ENCODE measurements around the gene THADA.
"Not testable (repeated sequence)": the region's sequence is repeated elsewhere in the genome, so short reads cannot be mapped to it uniquely, and the experiment has no call there.

THADA gene

DNA sequence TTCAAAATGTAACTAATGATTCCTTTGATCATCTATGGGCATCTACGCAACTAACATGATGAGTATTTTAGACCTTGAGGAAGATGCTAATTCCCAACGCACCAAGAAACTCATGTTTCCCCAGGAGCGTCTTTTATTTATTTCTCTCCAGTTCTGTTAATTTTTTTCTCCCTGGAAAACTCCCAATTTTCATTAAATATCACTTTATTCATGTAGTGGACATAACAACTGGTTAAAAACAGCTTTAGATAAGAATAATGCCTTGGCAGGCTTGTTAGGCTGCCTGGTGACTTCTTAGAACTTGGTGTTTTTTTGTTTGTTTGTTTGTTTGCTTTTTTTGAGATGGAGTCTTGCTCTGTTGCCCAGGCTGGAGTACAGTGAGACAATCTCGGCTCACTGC lies 306.5 kb downstream of the THADA start:
- DNase-seq = no peak

DNA sequence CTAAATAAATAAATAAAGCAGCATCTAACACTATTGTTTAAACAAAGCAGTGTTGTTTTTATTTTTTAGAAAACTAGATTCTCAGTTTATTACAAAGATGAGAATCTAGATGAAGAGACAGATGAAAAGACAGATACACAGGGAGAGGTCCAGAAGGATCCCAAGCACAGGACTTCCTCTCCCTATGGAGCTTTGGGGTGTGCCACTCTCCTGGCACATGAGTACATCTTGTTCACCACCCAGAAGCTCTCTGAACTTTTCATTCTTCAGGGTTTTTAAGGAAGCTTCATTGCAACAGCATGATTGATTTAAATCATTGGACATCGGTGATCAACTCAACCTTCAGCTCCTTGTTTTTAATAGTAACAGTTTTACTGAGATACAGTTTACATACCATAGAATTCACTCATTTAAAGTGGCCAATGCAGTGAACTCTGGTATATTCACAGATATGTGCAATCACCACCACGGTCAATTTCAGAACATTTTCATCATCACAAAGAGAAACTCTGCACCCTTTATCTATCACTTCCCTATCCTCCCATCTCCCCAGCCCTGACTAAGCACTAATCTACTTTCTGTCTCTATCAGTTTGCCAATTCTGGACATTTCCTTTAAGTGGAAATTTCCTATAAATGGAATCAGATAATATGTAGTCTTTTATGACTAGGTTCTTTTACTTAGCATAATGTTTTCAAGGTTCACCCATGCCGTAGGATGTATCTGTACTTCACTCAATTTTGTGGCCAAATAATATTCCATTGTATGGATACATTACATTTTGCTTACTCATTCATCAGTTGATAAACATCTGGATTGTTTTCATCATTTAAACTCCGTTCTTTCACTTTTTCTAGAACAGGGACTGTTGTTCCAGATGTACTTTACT lies 307.2 kb downstream of the THADA start:
- no peak for DNase-seq

DNA sequence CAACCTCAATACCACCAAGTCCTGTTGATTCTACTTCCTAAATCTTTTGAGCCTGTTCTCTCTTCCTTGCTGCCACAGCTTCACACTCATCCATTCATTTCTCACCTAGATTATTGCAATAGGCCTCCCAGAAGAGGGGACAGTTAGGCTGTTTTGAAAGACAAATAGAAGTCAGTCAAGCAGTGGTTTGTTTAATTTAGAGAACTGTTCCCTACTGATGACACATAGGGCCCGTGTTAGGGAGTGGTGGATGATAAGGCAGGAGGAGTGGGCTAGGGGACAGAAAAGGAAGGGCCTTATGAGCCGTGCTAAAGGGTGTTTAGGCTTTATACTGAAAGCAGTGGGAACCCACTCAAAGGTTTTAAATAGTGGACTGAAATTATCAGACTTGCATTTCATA lies 309.9 kb downstream of the THADA start:
- DNase-seq = no peak

GRCh38 chr2:43284967-43285366 lies 310.9 kb downstream of the THADA start:
- no peak for DNase-seq

GRCh38 chr2:43284347-43284746 lies 311.5 kb downstream of the THADA start:
- DNase-seq = not testable (repeated sequence)

DNA sequence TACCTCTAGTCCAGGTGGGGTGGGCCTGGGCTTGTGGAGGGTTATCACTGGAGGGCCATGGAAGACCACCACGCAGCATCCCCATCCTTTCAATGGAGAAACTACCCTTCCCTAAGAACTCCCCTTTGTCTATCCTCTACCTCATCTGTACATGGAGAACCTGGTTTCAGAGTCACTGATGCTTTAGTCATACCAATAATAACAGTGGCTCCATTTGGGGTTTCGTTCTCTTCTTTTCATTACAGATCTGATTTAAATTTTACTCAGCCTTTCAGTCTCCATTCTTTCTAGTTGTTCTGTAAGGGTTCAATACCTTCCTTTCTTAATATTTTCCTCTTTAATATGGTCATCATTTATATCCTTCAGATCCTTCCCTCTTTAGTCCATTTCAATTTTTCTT lies 314.8 kb downstream of the THADA start:
- peak; percentile 51 for DNase-seq

DNA sequence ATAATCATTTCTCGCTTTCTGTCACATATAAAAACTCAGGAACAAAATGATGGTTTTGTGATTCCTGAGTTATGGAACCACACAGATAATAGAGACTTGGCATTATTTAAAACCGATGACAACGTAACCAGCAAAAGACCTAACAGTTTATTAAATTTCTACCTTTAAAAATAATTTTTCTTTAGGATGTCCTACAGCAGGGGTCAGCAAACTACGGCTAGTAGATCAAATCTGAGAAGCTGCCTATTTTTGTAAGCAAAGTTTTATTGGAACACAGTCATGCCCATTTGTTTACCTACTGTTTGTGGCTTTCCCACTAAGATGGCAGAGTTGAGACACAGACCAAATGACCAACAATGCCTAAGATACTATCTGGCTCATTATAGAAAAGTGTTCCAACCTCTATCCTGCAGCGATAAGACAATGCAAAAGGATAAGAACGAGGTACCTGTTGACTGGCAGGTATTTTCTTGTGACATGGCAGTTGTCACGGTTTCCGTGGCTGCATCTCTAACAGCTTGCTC lies 316.5 kb downstream of the THADA start:
- no peak for DNase-seq

GRCh38 chr2:43278564-43279220 lies 317.1 kb downstream of the THADA start:
- DNase-seq = no peak

- no peak for DNase-seq
These were observed 318.9 kb downstream of the THADA start for GRCh38 chr2:43276962-43277391.

GRCh38 chr2:43276266-43276941 lies 319.4 kb downstream of the THADA start:
- no peak for DNase-seq

DNA sequence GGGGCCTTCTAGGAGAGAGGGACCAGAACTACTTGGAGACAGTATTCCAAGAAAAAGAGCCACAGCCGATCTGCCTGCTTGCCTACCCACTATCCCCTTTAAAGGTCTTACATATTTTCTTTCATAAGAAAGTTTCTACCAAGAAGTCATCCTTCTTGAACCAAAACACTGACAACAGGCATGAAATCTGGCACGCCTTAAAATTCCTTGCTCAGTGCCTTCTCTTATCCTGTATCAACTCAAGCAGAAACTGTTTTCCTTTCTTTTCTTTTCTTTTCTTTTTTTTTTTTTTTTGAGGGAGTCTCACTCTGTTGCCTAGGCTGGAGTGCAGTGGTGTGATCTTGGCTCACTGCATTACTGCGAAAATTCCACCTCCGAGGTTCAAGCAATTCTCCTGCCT lies 321.1 kb downstream of the THADA start:
- no peak for DNase-seq

- DNase-seq = no peak
These were observed 321.8 kb downstream of the THADA start for GRCh38 chr2:43274055-43274454.

GRCh38 chr2:43273529-43273928 lies 322.3 kb downstream of the THADA start:
- DNase-seq = peak; percentile 4

GRCh38 chr2:43270930-43271615 lies 324.8 kb downstream of the THADA start:
- no peak for DNase-seq

GRCh38 chr2:43270461-43270860 lies 325.4 kb downstream of the THADA start:
- no peak for DNase-seq

- DNase-seq = peak; percentile 30
These were observed 326.1 kb downstream of the THADA start for GRCh38 chr2:43269706-43270105.

DNA sequence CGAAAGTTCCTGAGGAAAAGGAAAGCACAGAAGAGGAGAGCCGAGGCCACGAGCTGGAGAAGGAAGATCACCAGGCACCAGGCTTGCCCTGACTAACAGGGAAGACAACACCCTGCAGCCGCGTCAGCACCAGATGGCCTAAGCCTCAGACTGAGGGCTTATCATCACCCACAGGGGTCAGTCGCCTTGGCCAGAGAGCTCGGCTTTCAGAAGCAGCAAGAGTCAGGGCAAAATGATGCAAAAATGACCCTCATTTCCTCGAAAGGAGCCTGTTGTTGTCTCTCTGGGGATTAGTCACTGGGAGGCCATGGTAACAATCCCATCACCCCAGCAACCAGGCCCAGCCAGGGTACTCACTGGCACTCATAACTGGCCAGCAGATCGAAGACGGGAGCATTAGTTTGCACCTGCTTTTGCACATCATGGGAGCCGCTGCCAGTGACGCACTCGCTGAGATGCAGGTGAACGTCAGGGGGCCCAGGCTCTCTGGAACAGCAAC lies 326.7 kb downstream of the THADA start:
- DNase-seq = no peak

DNA sequence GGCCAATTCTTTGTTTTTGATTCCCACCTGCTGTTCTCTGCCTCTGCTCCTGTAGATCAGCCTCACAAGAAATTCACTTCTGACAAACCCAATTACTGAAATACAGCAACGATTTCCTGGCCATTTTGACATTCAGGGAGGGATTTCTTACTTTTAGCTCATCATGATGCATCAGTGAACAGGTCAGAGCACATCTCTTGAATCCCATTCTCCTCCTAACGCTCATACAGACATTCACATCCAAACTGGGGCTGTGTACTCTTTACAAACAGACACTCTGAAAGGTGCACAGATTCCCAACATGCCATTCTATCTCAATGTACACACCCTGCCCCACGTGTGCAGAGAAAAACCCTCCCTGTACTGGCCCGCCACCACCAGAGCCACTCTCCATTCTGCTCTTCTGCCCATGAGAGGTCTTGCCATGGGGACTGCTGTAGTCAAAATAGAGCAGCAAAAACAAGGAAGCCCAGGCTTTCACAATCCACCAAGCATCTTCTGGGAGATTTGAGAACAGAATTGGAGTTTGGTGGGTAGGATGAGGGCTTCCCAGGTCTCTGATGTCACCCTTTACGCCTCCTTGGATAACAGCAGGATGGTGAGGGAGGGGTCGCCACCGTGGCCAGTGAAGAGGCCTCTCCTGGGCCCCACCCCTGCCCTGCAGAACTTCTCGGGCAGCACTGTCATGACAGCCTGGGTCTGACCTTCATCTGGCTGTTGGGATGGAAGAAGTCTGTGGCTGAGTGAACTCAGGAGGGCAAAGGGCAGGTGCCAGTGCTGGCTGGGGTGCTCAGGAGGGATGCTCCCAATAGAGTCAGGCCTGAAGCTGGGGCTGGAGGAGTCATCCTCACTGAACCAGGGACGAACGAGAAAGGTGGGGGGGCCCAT lies 327.5 kb downstream of the THADA start:
- DNase-seq = no peak

GRCh38 chr2:43267381-43267780 lies 328.5 kb downstream of the THADA start:
- no peak for DNase-seq

GRCh38 chr2:43266711-43267111 lies 329.1 kb downstream of the THADA start:
- no peak for DNase-seq

- no peak for DNase-seq
These were observed 330.4 kb downstream of the THADA start for GRCh38 chr2:43265421-43265820.

DNA sequence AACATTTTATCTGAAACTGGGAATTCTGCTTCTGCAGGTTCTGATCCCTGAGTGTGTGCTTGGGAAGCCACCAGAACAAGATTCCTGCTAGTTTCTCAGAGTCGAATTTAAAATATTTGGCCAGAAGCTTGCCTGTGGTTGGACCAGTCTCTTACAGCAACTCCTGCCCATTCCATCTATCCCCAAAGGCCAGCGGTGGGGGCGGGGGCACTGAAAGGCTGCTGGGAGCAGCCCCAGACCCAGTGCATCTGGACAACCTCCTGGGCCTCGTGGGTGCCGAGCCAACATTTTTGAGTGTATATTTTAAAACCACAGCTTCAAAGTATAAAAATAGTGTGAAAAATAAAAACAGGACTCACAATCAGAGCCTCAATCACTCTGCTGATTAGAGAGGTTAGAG lies 330.8 kb downstream of the THADA start:
- no peak for DNase-seq
